Type B pancreatic cell (in vitro differentiated cells): Measurements from ENCODE around the gene CCDC195. TPM values are rescaled to one million over a fixed set of nuclear protein-coding genes. Genes with fewer than 3 reads are reported as not detected.

Experiments used
- DNase-seq: peaks from one replicate; pipeline ENCODE4 v3.0.0; 2021; ENCODE audit warnings: mixed read lengths; ENCODE audit not compliant: unreplicated experiment; ENCODE audit errors: extremely low spot score
- H3K27ac Mint-ChIP-seq: 2 replicates; pipeline ENCODE4 v1.8.0; 2021; ENCODE audit warnings: mild to moderate bottlenecking, mixed read lengths
- H3K27me3 Mint-ChIP-seq: 2 replicates; pipeline ENCODE4 v1.8.0; 2021; ENCODE audit warnings: mixed read lengths
- H3K36me3 Mint-ChIP-seq: 2 replicates; pipeline ENCODE4 v1.8.0; 2021; ENCODE audit warnings: mixed read lengths
- H3K4me1 Mint-ChIP-seq: one replicate; pipeline ENCODE4 v1.8.0; 2021; ENCODE audit warnings: mixed read lengths; ENCODE audit not compliant: unreplicated experiment
- H3K4me3 Mint-ChIP-seq: 2 replicates; pipeline ENCODE4 v1.8.0; 2021; ENCODE audit warnings: mild to moderate bottlenecking, mixed read lengths
- H3K9me3 Mint-ChIP-seq: 2 replicates; pipeline ENCODE4 v1.8.0; 2021; ENCODE audit warnings: mixed read lengths
- CTCF ChIP-seq: fragments of 200-600 bp; sonication (generic); conservative IDR thresholded peaks from 2 replicates; pipeline ENCODE4 v1.5.0; 2021; ENCODE audit warnings: antibody characterized with exemption, mild to moderate bottlenecking
- total RNA-seq: library from RNA; stranded (reverse); gene quantifications from 2 replicates; pipeline ENCODE4 v1.2.1, GENCODE V29; 2021; ENCODE audit warnings: low replicate concordance

Gene CCDC195
- total RNA-seq, 1 donor from 2014 or later, result not detected

- H3K4me3 Mint-ChIP-seq, result no peak overlapping the region
- no peak for DNase-seq
Observed at GRCh38 chr2:224711859-224712665, 4.1 kb downstream of the CCDC195 start.

GRCh38 chr2:224711381-224711780 lies 4.8 kb downstream of the CCDC195 start:
- no peaks in the 10 kb centered on the region for H3K4me1 Mint-ChIP-seq
- no peaks in the 10 kb centered on the region for H3K36me3 Mint-ChIP-seq
- peaks cover 7% of the 10 kb centered on the region for H3K27me3 Mint-ChIP-seq
- no peak for TF ChIP-seq CTCF
- no peak overlapping the region for H3K27ac Mint-ChIP-seq
- no peak overlapping the region for H3K4me3 Mint-ChIP-seq
- no peak for DNase-seq
- H3K9me3 Mint-ChIP-seq, result peaks cover 7% of the 10 kb centered on the region

More at GRCh38 chr2:224711859-224712665, 4.1 kb downstream of the CCDC195 start:
- Mint-ChIP-seq H3K36me3 (no peaks in the 10 kb centered on the region), H3K27ac (no peak overlapping the region), H3K4me1 (no peaks in the 10 kb centered on the region), H3K27me3 (peaks cover 7% of the 10 kb centered on the region), H3K9me3 (peaks cover 7% of the 10 kb centered on the region)
- no peak for TF ChIP-seq CTCF

GRCh38 chr2:224709301-224709700 lies 6.9 kb downstream of the CCDC195 start:
- DNase-seq, result no peak
- H3K4me3 Mint-ChIP-seq, result no peak overlapping the region
- H3K4me1 Mint-ChIP-seq, result no peaks in the 10 kb centered on the region
- H3K9me3 Mint-ChIP-seq, result peaks cover 5% of the 10 kb centered on the region
- TF ChIP-seq CTCF, result no peak
- H3K36me3 Mint-ChIP-seq, result no peaks in the 10 kb centered on the region
- H3K27ac Mint-ChIP-seq, result no peak overlapping the region
- H3K27me3 Mint-ChIP-seq, result peaks cover 7% of the 10 kb centered on the region

- no peaks in the 10 kb centered on the region for H3K36me3 Mint-ChIP-seq
- no peak overlapping the region for H3K4me3 Mint-ChIP-seq
- H3K4me1 Mint-ChIP-seq, result peaks cover 5% of the 10 kb centered on the region
- no peak for TF ChIP-seq CTCF
- H3K27me3 Mint-ChIP-seq, result peaks cover 3% of the 10 kb centered on the region
- DNase-seq, result no peak
- no peaks in the 10 kb centered on the region for H3K9me3 Mint-ChIP-seq
- no peak overlapping the region for H3K27ac Mint-ChIP-seq
Observed at GRCh38 chr2:224694502-224694901, 21.7 kb downstream of the CCDC195 start.

GRCh38 chr2:224691563-224691962 lies 24.6 kb downstream of the CCDC195 start:
- H3K4me1 Mint-ChIP-seq, result peaks cover 7% of the 10 kb centered on the region
- no peak overlapping the region for H3K27ac Mint-ChIP-seq
- no peak for DNase-seq
- H3K36me3 Mint-ChIP-seq, result no peaks in the 10 kb centered on the region
- H3K9me3 Mint-ChIP-seq, result no peaks in the 10 kb centered on the region
- TF ChIP-seq CTCF, result no peak
- no peaks in the 10 kb centered on the region for H3K27me3 Mint-ChIP-seq
- H3K4me3 Mint-ChIP-seq, result no peak overlapping the region
